HG02870 (cell line): Measurements from ENCODE around the gene NCL.
"Not testable (repeated sequence)": the region's sequence is repeated elsewhere in the genome, so short reads cannot be mapped to it uniquely, and the experiment has no call there.

ENCODE experiments used
- ATAC-seq: cut with Tn5 transposase; IDR thresholded peaks from one replicate; pipeline ENCODE4 v1.9.1; 2021; ENCODE audit warnings: mild to moderate bottlenecking, moderate library complexity; ENCODE audit not compliant: unreplicated experiment

The NCL gene

DNA sequence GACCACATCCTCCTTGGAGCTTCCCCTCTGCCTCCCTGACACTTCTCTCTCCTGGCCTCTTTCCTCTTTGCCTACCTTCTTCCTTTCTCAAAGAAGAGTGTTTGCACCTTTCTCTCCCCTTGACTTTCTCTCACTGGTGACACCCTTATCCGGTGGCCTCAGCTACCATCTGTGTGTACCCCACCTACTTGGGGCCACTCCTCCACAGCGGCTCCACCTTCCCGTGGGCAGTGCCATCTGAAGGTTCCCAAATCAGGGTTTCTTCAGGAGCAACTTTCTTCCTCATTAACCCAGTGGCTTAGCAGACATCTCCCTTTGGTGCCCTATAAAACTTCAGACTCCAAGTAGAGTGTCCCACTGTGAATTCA lies 5.3 kb upstream of the NCL start:
- ATAC-seq, result no peak

DNA sequence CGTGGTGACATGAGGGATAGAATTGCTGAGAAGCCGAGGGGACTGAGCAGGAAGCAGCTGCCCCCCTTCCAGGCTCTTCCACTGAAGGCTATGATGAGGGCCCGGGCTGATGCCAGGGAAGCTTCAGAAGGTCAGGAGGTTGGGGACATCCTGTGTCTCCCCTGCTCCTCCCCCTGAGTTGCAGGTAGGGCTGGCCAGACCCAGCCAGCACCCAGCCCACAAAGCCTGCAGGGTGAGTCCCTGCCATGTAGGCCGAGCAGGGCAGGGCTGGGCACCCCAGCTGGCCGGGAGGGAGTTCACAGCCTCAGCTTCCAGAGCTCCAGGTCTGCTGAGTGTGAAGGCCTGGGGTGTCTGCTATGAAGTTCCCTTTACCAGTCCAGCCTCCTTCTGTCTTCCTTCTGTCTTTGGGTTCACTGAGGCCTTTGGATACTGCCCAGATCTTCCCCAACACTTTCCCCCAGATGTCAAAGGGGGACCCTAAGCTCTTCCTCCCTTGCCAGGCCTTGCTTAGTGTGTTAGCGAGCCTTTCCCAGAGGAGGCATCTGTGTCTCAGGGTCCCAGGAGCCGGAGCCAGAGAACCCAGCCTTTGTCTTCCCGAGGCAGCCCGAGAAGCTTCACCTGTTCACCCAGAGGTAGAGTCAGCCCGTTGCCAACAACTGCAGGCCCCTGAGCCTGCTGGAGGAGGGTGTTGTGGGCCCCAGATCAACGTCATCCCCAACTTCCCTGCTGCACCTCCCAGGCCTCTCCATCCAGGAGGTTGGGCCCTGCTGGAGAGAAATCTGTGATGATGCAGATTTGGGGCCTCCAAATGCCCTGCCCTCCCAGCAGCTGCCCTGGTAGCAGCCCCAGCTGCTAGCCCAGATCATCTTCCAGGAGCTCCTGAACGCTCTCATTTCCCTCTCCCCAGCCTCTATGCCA lies 3.6 kb upstream of the NCL start:
- no peak for ATAC-seq

DNA sequence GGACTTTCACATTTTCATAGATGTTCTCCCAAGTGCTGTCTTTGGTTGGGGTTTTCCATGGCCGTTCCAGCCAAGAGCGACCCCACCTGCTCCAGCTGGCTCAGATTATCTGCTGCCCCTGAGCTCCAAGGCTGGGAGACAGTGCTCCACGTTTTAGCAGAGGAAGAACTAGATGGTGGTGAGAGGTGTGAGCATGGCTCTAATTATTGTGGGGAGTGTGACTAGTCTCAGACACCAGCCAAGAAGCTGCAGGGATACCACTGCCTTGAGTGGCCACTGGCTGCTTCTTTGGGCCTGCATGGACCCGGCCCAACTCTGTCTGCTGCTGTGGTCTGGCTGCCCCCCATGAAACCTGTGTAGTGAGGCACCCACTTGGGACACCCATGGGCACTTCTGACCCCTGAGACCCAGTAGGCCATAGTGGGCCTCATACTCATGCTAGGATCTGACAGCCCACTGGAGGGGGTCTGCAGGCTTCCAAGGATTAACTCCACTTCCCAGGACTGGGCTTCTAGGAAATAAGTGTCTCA lies 2.8 kb upstream of the NCL start:
- no peak for ATAC-seq

GRCh38 chr2:231464576-231465540 lies 574 bp upstream of the NCL start:
- ATAC-seq, result peak; percentile 30

DNA sequence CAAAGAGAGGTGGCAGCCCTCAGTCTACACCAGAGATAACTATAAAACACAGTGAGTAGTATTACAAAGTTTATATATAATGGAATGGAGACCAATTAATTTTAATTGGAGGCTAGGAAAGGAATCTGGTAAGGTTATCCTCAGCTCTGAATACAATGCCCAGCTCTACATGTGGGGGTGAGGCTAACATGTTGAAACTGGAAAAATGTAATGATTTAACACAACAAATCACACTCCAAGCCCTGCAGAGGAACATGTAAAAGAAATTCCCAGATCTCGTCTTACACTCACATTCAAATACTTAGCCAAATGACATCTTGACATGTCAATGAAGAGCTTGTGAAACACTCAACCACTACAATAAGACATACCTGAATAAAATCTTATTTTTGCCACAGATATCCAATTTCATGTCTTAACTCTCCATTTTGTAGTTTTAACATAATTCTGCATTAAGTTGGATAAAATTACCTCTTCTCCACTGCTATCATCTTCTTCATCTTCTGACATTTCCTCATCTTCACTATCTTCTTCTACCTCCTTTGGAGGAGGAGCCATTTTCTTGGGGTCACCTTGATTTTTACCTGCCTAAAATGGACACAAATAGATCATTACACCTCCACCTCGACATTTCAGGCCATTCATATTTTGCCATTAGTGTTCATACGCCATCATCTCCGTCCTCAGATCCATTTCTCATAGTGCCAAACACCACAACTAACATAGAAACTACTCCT lies 1.4 kb downstream of the NCL start:
- ATAC-seq, result no peak

GRCh38 chr2:231461516-231461971 lies 2.7 kb downstream of the NCL start:
- ATAC-seq, result no peak

DNA sequence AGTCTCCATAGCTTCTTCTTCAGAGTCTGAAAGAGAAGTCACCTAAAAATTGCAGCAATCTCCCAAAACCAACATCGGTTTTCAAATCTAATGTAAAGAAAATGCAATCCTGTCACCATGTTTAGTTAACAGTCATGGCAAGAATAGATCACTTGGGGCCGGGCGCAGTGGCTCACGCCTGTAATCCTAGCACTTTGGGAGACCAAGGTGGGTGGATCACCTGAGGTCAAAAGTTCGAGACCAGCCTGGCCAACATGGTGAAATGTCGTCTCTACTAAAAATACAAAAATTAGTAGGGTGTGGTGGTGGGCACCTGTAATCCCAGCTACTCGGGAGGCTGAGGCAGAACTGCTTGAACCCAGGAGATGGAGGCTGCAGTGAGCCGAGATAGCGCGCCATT lies 3.4 kb downstream of the NCL start:
- ATAC-seq, result not testable (repeated sequence)

- no peak for ATAC-seq
Measured at GRCh38 chr2:231460073-231460835, 4.0 kb downstream of the NCL start.

DNA sequence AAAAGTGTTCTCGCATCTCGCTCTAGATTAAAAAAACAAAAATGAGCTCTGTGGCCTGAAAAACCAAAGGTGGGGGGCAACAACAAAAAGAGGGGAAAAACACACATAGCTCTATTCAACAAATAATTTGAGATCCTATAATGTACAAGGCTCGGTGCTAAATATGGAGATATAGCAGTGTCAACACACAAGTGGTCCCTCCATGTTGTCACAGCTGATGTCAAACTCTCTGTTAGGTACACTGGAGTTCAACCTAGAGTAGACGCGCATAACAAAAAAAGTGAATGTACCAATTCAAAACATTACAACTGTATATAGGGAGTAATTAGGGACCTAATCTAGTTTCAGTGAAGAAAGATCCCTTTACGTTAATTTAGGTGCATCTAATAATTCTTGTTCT lies 5.9 kb downstream of the NCL start:
- no peak for ATAC-seq

DNA sequence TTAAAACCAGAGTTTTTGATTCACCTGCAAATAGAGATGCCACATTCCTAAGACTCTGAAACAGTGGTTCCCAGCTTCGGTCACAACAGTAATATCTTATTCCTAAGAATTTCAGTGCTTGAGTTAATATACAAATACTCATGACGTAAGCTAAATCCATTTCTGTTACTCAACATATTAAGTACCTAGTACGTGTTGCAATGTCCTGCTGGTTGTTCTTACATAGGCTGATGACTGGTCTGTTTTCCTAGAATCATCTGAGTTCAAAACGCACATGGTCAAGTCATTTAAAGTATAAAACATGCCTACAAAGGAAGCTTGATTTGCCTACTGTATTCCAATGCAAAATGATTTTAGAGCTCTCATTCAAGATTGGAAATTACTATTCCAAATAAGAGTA lies 7.2 kb downstream of the NCL start:
- no peak for ATAC-seq

DNA sequence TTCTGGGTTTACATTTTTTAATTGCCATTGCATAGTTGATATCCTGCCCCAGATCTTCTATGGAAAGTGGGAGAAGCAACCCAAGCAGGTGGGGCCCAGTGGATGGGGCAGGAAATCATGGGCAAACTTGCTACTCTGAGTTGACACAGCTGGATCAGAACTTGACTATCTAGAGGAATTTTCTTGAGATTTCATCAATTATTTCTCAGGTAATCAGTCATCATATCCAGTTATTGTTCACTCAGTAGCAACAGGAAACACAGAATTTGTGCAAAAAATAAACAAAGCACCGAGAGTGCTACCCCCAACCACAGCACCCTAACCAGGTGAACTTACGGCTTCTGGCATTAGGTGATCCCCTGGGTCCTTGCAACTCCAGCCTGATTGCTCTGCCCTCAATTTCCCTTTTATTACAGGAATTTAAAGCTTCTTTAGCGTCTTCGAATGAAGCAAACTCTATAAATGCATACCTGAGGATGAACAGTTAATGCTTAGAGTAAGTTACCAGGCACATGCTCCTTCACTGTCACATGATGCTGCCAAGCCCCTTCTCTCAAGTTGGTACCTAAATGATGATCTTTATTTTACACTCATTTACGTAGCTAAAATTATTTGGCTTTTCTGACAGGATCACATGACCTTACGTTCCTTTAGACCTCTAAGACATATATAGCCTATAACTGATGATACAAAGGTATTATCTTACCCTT lies 7.8 kb downstream of the NCL start:
- no peak for ATAC-seq

DNA sequence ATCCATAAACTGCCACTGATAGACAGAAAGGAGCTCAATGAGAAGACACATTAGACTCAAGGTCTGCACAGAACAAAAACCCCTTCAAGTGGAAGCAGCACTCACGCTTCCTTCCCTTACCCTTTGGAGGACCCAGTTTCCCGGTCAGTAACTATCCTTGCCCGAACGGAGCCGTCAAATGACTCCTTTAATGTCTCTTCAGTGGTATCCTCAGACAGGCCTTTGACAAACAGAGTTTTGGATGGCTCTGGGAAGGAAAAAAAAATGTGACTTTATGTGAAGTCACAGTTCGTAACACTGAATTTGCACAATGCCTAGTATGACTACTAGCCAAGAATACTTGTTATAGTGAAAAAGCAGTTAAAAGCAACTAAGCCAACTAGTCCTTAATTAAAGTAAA lies 8.4 kb downstream of the NCL start:
- no peak for ATAC-seq

- ATAC-seq, result no peak
Measured at GRCh38 chr2:231455222-231455621, 9.1 kb downstream of the NCL start.

DNA sequence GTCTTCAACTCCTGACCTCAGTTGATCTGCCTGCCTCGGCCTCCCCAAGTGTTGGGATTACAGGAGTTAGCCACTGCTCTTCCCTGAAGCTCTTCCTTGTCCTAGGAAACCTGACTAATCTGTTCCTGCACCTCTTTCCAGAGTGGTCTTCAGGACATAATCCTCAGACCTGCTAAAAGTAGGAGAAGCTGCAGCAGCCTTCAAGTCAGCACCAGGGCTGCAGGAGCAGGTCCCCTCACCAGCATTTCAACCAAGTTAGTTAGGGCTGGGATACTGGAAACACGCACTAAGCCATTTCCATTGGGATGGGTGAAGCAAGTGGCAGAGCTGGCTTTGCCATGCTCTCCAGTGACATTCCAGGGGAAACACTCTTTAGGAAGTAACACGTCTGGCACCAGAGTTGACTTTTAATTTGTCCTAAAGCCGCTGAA lies 9.9 kb downstream of the NCL start:
- ATAC-seq, result no peak

DNA sequence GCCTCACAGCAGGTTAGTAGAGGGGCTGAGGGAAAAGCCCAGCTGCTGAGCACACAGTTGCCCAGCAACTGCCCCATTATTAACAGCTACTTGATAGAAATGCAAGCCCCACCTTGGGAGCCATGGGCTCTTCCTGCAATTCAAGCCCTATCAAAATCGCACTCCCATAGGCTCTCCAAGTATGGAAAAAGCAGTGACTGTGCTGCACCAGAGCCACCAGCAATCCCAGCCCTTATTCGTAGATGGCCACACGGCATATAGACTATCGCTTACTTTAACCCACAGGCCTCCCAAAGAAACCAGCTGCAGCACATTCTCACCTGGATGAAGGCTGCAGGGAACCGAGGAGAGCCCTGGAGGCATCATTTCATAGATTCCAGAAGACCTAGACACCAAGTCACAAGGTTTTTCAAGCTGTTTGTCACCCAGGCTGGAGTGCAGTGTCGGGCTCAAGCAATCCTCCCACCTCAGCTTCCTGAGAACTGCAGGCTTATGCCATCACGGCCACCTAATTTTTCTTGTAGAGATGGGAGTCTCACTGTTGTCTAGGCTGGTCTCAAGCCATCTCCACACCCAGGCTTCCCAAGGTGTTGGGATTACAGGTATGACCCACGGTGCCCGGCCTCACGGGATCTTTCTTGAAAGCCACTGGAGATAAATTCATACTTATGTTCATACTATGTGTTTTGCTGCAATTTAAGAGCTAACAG lies 11.3 kb downstream of the NCL start:
- no peak for ATAC-seq

- no peak for ATAC-seq
Measured at GRCh38 chr2:231450548-231450989, 13.7 kb downstream of the NCL start.

DNA sequence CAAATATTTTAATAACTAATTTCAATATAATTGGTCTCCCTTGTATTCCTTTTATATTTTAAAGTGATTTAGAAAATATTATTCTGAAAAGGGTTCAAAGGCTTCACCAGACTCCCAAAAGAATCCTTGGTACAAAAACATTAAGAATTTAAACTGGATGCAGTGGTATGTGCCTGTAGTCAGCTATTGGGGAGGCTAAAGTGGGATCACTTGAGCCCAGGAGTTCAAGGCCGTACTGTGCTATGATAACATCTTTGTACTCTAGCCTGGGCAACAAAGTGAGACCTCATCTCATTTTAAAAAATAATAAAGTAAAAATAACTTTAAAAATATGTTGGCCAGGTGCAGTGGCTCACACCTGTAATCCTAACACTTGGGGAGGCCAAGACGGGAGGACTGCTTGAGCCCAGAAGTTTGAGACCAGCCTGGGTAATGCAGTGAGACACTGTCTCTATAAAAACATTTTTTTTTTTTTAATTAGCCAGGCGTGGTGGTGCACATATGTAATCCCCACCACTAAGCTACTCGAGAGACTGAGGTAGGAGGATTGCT lies 14.7 kb downstream of the NCL start:
- no peak for ATAC-seq

DNA sequence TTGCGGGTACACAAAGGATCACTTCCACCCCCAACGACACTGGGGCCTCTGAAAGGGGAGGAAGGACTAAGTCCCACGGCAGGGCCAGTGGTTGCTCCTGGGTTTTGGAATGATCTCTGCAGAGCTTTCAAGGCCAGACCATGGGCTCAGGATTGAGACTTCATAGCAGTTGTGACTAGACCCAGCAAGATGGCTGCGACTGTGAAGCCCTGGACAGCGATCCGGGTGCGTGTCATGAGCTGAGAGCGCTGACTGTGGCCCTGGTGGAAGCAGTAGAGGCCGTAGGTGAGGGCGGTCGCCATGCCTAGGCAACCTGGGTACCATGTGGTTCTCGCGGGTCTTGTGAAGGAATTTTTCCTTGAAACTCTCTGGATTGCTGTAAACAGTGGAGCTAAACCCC lies 27.3 kb downstream of the NCL start:
- ATAC-seq, result no peak
